ENCODE measurements around the gene LEMD3. TPM values are rescaled to one million over a fixed set of nuclear protein-coding genes. Genes with fewer than 3 reads are reported as not detected.
A peak's percentile ranks its signal among the peaks of the same experiment; 100 is the strongest.

Gene LEMD3
- polyA plus RNA-seq, 1 of the 3 experiments (the other 2 are of a cell fraction): 4.4 TPM

- TF ChIP-seq, protein P1, sequence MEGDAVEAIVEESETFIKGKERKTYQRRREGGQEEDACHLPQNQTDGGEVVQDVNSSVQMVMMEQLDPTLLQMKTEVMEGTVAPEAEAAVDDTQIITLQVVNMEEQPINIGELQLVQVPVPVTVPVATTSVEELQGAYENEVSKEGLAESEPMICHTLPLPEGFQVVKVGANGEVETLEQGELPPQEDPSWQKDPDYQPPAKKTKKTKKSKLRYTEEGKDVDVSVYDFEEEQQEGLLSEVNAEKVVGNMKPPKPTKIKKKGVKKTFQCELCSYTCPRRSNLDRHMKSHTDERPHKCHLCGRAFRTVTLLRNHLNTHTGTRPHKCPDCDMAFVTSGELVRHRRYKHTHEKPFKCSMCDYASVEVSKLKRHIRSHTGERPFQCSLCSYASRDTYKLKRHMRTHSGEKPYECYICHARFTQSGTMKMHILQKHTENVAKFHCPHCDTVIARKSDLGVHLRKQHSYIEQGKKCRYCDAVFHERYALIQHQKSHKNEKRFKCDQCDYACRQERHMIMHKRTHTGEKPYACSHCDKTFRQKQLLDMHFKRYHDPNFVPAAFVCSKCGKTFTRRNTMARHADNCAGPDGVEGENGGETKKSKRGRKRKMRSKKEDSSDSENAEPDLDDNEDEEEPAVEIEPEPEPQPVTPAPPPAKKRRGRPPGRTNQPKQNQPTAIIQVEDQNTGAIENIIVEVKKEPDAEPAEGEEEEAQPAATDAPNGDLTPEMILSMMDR (IDR thresholded peaks at IDR 0.05): no peak
Observed at GRCh38 chr12:65171870-65172269, 2.5 kb downstream of the LEMD3 start (continued).

GRCh38 chr12:65175385-65175784 is 6.0 kb downstream of the LEMD3 start:
- H4K20me1 ChIP-seq (ENCODE audit: insufficient read depth): peaks cover 59% of the 10 kb centered on the region
- POLR2A ChIA-PET: no interaction called here
- TF ChIP-seq GATA2 (CRISPR knock-in tag; IDR thresholded peaks at IDR 0.05) (no peak), TEAD4 (IDR thresholded peaks at IDR 0.05; ENCODE audit: borderline replicate concordance, insufficient read depth) (no peak), USF1 (IDR thresholded peaks at IDR 0.05; ENCODE audit: borderline replicate concordance, low read depth) (no peak)

GRCh38 chr12:65182012-65182739 is 12.8 kb downstream of the LEMD3 start:
- H3K4me1 ChIP-seq (ENCODE audit: control insufficient read depth in 1 of 2, insufficient read depth in 2 of 2, low read depth in 1 of 2, low read length in 1 of 2): no peaks in the 10 kb centered on the region; a peak in 1 of 4 replicates
- TF ChIP-seq, protein P1 (IDR thresholded peaks at IDR 0.05): no peak
- peak; percentile 76; the same call in 1 of the 2 replicates for TF ChIP-seq RCOR1 (IDR thresholded peaks at IDR 0.05; ENCODE audit: low read length)
- TF ChIP-seq GATA2 (CRISPR knock-in tag; IDR thresholded peaks at IDR 0.05): peak; percentile 96
- peak in 1 of 2 experiments; percentile 77; a peak in 2 of 4 replicates for TF ChIP-seq EP300 (IDR thresholded peaks at IDR 0.05; ENCODE audit: borderline replicate concordance in 1 of 2, low read depth in 1 of 2, low read length in 1 of 2)
- DNase-seq: no peak
- H3K9me3 ChIP-seq: no peaks in the 10 kb centered on the region
- H3K4me3 ChIP-seq (ENCODE audit: low read depth in 2 of 2, low read length in 1 of 2): no peak overlapping the region
- ChIA-PET POLR2A (no interaction called here), CTCF (interaction anchor here (0.7 to 1.6 kb wide), 4 partner anchors 13 to 809 kb away, joined by 3 to 4 read pairs (median 3); partner anchors contain the start of gene LEMD3)
- H3K27me3 ChIP-seq (ENCODE audit: insufficient read depth): no peaks in the 10 kb centered on the region
- no peak overlapping the region for H3K4me2 ChIP-seq
- H3K9me2 ChIP-seq: no peaks in the 10 kb centered on the region
- no peaks in the 10 kb centered on the region for H3F3A ChIP-seq (replicated peaks; ENCODE audit: insufficient read depth)
- H2AFZ ChIP-seq (ENCODE audit: low read depth): no peak overlapping the region
- WGBS (ENCODE audit: low lambda C conversion rate): 71% methylated on average over 3 of the region's 3 CpGs
- no peak overlapping the region for H3K27ac ChIP-seq (ENCODE audit: low read depth in 2 of 2, low read length in 1 of 2)
- peaks cover 20% of the 10 kb centered on the region for H4K20me1 ChIP-seq (ENCODE audit: insufficient read depth)
- peaks cover 84% of the 10 kb centered on the region for H3K79me2 ChIP-seq (ENCODE audit: insufficient read depth)
- no peak overlapping the region for H3K9ac ChIP-seq
- peaks cover 7 to 17% of the 10 kb centered on the region in 2 experiments for H3K36me3 ChIP-seq (replicated peaks in 1 of 2; ENCODE audit: control insufficient read depth in 1 of 2, insufficient read depth in 2 of 2, low read length in 1 of 2)

More at GRCh38 chr12:65175385-65175784, 6.0 kb downstream of the LEMD3 start:
- no peak overlapping the region for H3K4me2 ChIP-seq
- H3K27ac ChIP-seq (ENCODE audit: low read depth in 2 of 2, low read length in 1 of 2): no peak overlapping the region
- H3F3A ChIP-seq (replicated peaks; ENCODE audit: insufficient read depth): peaks cover 4% of the 10 kb centered on the region
- CTCF ChIA-PET: no interaction called here
- no peak overlapping the region for H3K4me3 ChIP-seq (ENCODE audit: low read depth in 2 of 2, low read length in 1 of 2)
- no peaks in the 10 kb centered on the region for H3K27me3 ChIP-seq (ENCODE audit: insufficient read depth)
- peaks cover 91% of the 10 kb centered on the region for H3K79me2 ChIP-seq (ENCODE audit: insufficient read depth)
- H3K9me3 ChIP-seq: no peaks in the 10 kb centered on the region
- H3K4me1 ChIP-seq (ENCODE audit: control insufficient read depth in 1 of 2, insufficient read depth in 2 of 2, low read depth in 1 of 2, low read length in 1 of 2): peaks cover 9 to 12% of the 10 kb centered on the region in 2 experiments; a peak in 3 of 4 replicates
- H3K9ac ChIP-seq: no peak overlapping the region
- peaks cover 28 to 32% of the 10 kb centered on the region in 2 experiments for H3K36me3 ChIP-seq (replicated peaks in 1 of 2; ENCODE audit: control insufficient read depth in 1 of 2, insufficient read depth in 2 of 2, low read length in 1 of 2)
- no peak overlapping the region for H2AFZ ChIP-seq (ENCODE audit: low read depth)
- no peaks in the 10 kb centered on the region for H3K9me2 ChIP-seq
- DNase-seq: no peak

Measured in SK-N-SH (cell line).